Measurements from ENCODE around the gene LPAR6.

DNA sequence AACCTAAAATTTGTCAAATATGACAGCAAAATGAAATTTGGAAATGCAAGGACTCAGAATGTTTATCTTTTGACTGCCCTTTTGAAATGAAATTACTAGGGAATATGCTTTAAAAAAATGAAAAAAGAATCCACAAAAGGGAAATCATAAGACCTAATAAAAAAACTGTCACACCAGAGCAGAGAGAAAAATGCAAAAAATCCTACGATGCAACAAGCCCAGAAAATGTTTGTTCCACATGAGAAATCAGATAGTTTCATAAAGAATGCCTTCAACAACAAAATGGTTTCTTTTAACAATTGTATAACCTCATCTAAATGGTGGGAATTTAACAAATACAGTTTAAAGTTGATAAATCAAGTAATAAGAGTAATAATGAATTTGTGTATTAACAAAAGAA, 8.0 kb downstream of the LPAR6 start:
- TF ChIP-seq CTCF (conservative IDR thresholded peaks at IDR 0.05; ENCODE audit: low read length) (no peak), EZH2phosphoT487 (IDR thresholded peaks at IDR 0.05; ENCODE audit: borderline replicate concordance, low read depth, low read length) (no peak)
